GM15510 (cell line): ENCODE results near the gene PAQR4.

Experiments
- POLR2A ChIP-seq: IDR thresholded peaks from 3 replicates; pipeline ENCODE4 v1.6.1; 2011; ENCODE audit warnings: borderline replicate concordance; ENCODE audit not compliant: insufficient read length; ENCODE audit errors: extremely low read depth

PAQR4 gene

GRCh38 chr16:2981899-2982250 is 12.7 kb downstream of the PAQR4 start:
- TF ChIP-seq POLR2A: no peak

GRCh38 chr16:2982402-2982801 is 13.3 kb downstream of the PAQR4 start:
- no peak for TF ChIP-seq POLR2A

- no peak for TF ChIP-seq POLR2A
These were observed 14.6 kb downstream of the PAQR4 start for GRCh38 chr16:2983706-2984136.

- no peak for TF ChIP-seq POLR2A
These were observed 16.3 kb downstream of the PAQR4 start for GRCh38 chr16:2985462-2985861.

- TF ChIP-seq POLR2A: no peak
These were observed 16.8 kb downstream of the PAQR4 start for GRCh38 chr16:2985893-2986355.

GRCh38 chr16:2986623-2987188 is 17.6 kb downstream of the PAQR4 start:
- TF ChIP-seq POLR2A: no peak

- no peak for TF ChIP-seq POLR2A
These were observed 18.1 kb downstream of the PAQR4 start for GRCh38 chr16:2987286-2987685.

GRCh38 chr16:2987833-2988232 is 18.7 kb downstream of the PAQR4 start:
- no peak for TF ChIP-seq POLR2A

- TF ChIP-seq POLR2A: no peak
These were observed 19.5 kb downstream of the PAQR4 start for GRCh38 chr16:2988590-2989099.

- TF ChIP-seq POLR2A: no peak
These were observed 21.7 kb downstream of the PAQR4 start for GRCh38 chr16:2990891-2991290.

- no peak for TF ChIP-seq POLR2A
These were observed 22.6 kb downstream of the PAQR4 start for GRCh38 chr16:2991566-2992261.

GRCh38 chr16:2992383-2993081 is 23.4 kb downstream of the PAQR4 start:
- no peak for TF ChIP-seq POLR2A

GRCh38 chr16:2996298-2996697 is 27.1 kb downstream of the PAQR4 start:
- TF ChIP-seq POLR2A: no peak

- no peak for TF ChIP-seq POLR2A
These were observed 30.8 kb downstream of the PAQR4 start for GRCh38 chr16:2999929-3000328.

- no peak for TF ChIP-seq POLR2A
These were observed 31.4 kb downstream of the PAQR4 start for GRCh38 chr16:3000540-3000939.

- no peak for TF ChIP-seq POLR2A
These were observed 32.2 kb downstream of the PAQR4 start for GRCh38 chr16:3001316-3001715.

- TF ChIP-seq POLR2A: no peak
These were observed 34.6 kb downstream of the PAQR4 start for GRCh38 chr16:3003582-3004270.
